ENCODE results near the gene PDCD7. TPM values are rescaled to one million over a fixed set of nuclear protein-coding genes. Genes with fewer than 3 reads are reported as not detected.

The PDCD7 gene
- total and polyA plus RNA-seq, 2 of the 13 experiments (the other 11 are each of a cell fraction or from before 2014, with no cell fraction given) = 10.1 to 14.7 TPM

DNA sequence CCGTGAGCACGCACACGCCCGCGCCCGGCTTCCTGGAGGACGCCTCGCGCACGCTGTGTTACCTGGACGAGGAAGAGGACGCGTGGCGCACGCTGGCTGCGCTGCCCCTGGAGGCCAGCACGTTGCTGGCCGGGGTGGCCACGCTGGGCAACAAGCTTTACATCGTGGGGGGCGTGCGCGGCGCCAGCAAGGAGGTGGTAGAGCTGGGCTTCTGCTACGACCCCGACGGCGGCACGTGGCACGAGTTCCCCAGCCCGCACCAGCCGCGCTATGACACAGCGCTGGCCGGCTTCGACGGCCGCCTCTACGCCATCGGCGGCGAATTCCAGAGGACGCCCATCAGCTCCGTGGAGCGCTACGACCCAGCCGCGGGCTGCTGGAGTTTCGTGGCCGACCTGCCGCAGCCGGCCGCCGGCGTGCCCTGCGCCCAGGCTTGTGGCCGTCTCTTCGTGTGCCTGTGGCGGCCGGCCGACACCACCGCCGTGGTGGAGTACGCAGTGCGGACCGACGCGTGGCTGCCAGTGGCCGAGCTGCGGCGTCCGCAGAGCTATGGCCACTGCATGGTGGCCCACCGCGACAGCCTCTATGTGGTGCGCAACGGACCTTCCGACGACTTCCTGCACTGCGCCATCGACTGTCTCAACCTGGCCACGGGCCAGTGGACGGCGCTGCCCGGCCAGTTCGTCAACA lies 56.2 kb downstream of the PDCD7 start (continued):
- TF ChIP-seq GPBP1L1 (CRISPR knock-in tag; IDR thresholded peaks at IDR 0.05) = no peak
- no peak for TF ChIP-seq PAF1 (CRISPR knock-in tag; IDR thresholded peaks at IDR 0.05)
- TF ChIP-seq JUNB (CRISPR knock-in tag; IDR thresholded peaks at IDR 0.05; ENCODE audit: borderline replicate concordance) = no peak
- TF ChIP-seq ZNF7 (CRISPR knock-in tag; IDR thresholded peaks at IDR 0.05) = no peak
- no peak for TF ChIP-seq HINFP (CRISPR knock-in tag; IDR thresholded peaks at IDR 0.05; ENCODE audit: low read depth)
- TF ChIP-seq PAWR (CRISPR knock-in tag; IDR thresholded peaks at IDR 0.05; ENCODE audit: borderline replicate concordance) = no peak
- TF ChIP-seq ATM (IDR thresholded peaks at IDR 0.05; ENCODE audit: borderline replicate concordance) = no peak
- TF ChIP-seq IRF2 (CRISPR knock-in tag; IDR thresholded peaks at IDR 0.05) = no peak
- no peak for TF ChIP-seq ZFP36 (IDR thresholded peaks at IDR 0.05; ENCODE audit: borderline replicate concordance, low read depth, low read length, partially characterized antibody)

Data from HepG2 (cell line).